ENCODE measurements around the gene IZUMO3.

IZUMO3 gene

GRCh38 chr9:24518545-24518944, 27.2 kb downstream of the IZUMO3 start:
- H3K4me3 ChIP-seq (ENCODE audit: low read depth, low read length): no peak overlapping the region
- TF ChIP-seq CTCF (IDR thresholded peaks at IDR 0.05; ENCODE audit: low read depth, low read length) (no peak), MAX (IDR thresholded peaks at IDR 0.05; ENCODE audit: low read depth, low read length) (no peak), MYC (IDR thresholded peaks at IDR 0.05; ENCODE audit: low read depth, low read length) (no peak), POLR2A (IDR thresholded peaks at IDR 0.05; ENCODE audit: extremely low read depth, insufficient read length) (no peak)
- no peak for DNase-seq (ENCODE audit: low read depth)

- H3K4me3 ChIP-seq (ENCODE audit: low read depth, low read length): no peak overlapping the region
- TF ChIP-seq MYC (IDR thresholded peaks at IDR 0.05; ENCODE audit: low read depth, low read length) (no peak), MAX (IDR thresholded peaks at IDR 0.05; ENCODE audit: low read depth, low read length) (no peak), CTCF (IDR thresholded peaks at IDR 0.05; ENCODE audit: low read depth, low read length) (no peak), POLR2A (IDR thresholded peaks at IDR 0.05; ENCODE audit: extremely low read depth, insufficient read length) (no peak)
- DNase-seq (ENCODE audit: low read depth): no peak
These were observed 29.2 kb downstream of the IZUMO3 start for GRCh38 chr9:24516463-24516862.

GRCh38 chr9:24509850-24510249, 35.8 kb downstream of the IZUMO3 start:
- H3K4me3 ChIP-seq (ENCODE audit: low read depth, low read length): no peak overlapping the region
- DNase-seq (ENCODE audit: low read depth): no peak
- TF ChIP-seq MYC (IDR thresholded peaks at IDR 0.05; ENCODE audit: low read depth, low read length) (no peak), CTCF (IDR thresholded peaks at IDR 0.05; ENCODE audit: low read depth, low read length) (no peak), POLR2A (IDR thresholded peaks at IDR 0.05; ENCODE audit: extremely low read depth, insufficient read length) (no peak), MAX (IDR thresholded peaks at IDR 0.05; ENCODE audit: low read depth, low read length) (no peak)

- H3K4me3 ChIP-seq (ENCODE audit: low read depth, low read length): no peak overlapping the region
- no peak for TF ChIP-seq MAX (IDR thresholded peaks at IDR 0.05; ENCODE audit: low read depth, low read length)
- no peak for TF ChIP-seq MYC (IDR thresholded peaks at IDR 0.05; ENCODE audit: low read depth, low read length)
- no peak for TF ChIP-seq POLR2A (IDR thresholded peaks at IDR 0.05; ENCODE audit: extremely low read depth, insufficient read length)
- no peak for DNase-seq (ENCODE audit: low read depth)
These were observed 41.2 kb downstream of the IZUMO3 start for GRCh38 chr9:24504521-24504920.

- DNase-seq (ENCODE audit: low read depth): no peak
- no peak for TF ChIP-seq MYC (IDR thresholded peaks at IDR 0.05; ENCODE audit: low read depth, low read length)
- TF ChIP-seq CTCF (IDR thresholded peaks at IDR 0.05; ENCODE audit: low read depth, low read length): no peak
- no peak for TF ChIP-seq POLR2A (IDR thresholded peaks at IDR 0.05; ENCODE audit: extremely low read depth, insufficient read length)
- TF ChIP-seq MAX (IDR thresholded peaks at IDR 0.05; ENCODE audit: low read depth, low read length): no peak
- H3K4me3 ChIP-seq (ENCODE audit: low read depth, low read length): no peak overlapping the region
These were observed 43.3 kb downstream of the IZUMO3 start for GRCh38 chr9:24502206-24502937.

GRCh38 chr9:24500761-24501160, 44.9 kb downstream of the IZUMO3 start:
- no peak overlapping the region for H3K4me3 ChIP-seq (ENCODE audit: low read depth, low read length)
- TF ChIP-seq MAX (IDR thresholded peaks at IDR 0.05; ENCODE audit: low read depth, low read length) (no peak), POLR2A (IDR thresholded peaks at IDR 0.05; ENCODE audit: extremely low read depth, insufficient read length) (no peak), CTCF (IDR thresholded peaks at IDR 0.05; ENCODE audit: low read depth, low read length) (no peak), MYC (IDR thresholded peaks at IDR 0.05; ENCODE audit: low read depth, low read length) (no peak)
- no peak for DNase-seq (ENCODE audit: low read depth)

Measured in NB4 (cell line).